H9 (cell line): ENCODE data around the gene NTSR2. TPM values are rescaled to one million over a fixed set of nuclear protein-coding genes. Genes with fewer than 3 reads are reported as not detected.

ENCODE experiments used
- DNase-seq: peaks from one replicate; pipeline ENCODE4 v3.0.0-alpha.2; 2017
- H2AFZ ChIP-seq: one replicate; pipeline ENCODE4 v1.6.1; 2013; ENCODE audit warnings: mild to moderate bottlenecking, low read length, control low read depth, moderate library complexity
- H2AK5ac ChIP-seq: 2 replicates; pipeline ENCODE4 v1.6.1; 2013; ENCODE audit warnings: low read length, control low read depth, mixed read lengths; ENCODE audit not compliant: insufficient read length
- H2BK120ac ChIP-seq: one replicate; pipeline ENCODE4 v1.6.1; 2013; ENCODE audit warnings: low read depth, mild to moderate bottlenecking, low read length, control low read depth, inconsistent platforms; ENCODE audit not compliant: poor library complexity, severe bottlenecking
- H2BK12ac ChIP-seq: 2 replicates; pipeline ENCODE4 v1.6.1; 2013; ENCODE audit warnings: low read length, control low read depth, mixed read lengths, low read depth; ENCODE audit not compliant: insufficient read length
- H2BK15ac ChIP-seq: 2 replicates; pipeline ENCODE4 v1.6.1; 2013; ENCODE audit warnings: low read depth, low read length, control low read depth
- H2BK20ac ChIP-seq: one replicate; pipeline ENCODE4 v1.6.1; 2013; ENCODE audit warnings: low read depth, mild to moderate bottlenecking, low read length, control low read depth, inconsistent platforms; ENCODE audit not compliant: poor library complexity, severe bottlenecking
- H2BK5ac ChIP-seq: 2 replicates; pipeline ENCODE4 v1.6.1; 2013; ENCODE audit warnings: low read length, control low read depth, mixed read lengths; ENCODE audit not compliant: insufficient read length
- H3K14ac ChIP-seq: 2 replicates; pipeline ENCODE4 v1.6.1; 2013; ENCODE audit warnings: low read length, control low read depth; ENCODE audit not compliant: insufficient read depth
- H3K18ac ChIP-seq: 2 replicates; pipeline ENCODE4 v1.6.1; 2013; ENCODE audit warnings: low read depth, mild to moderate bottlenecking, mixed read lengths, low read length, control low read depth; ENCODE audit not compliant: insufficient read length
- H3K23ac ChIP-seq: 2 replicates; pipeline ENCODE4 v1.6.1; 2013; ENCODE audit warnings: low read length, control low read depth, mixed read lengths, low read depth; ENCODE audit not compliant: insufficient read length
- H3K23me2 ChIP-seq: 2 replicates; pipeline ENCODE4 v1.6.1; 2013; ENCODE audit warnings: low read depth, mild to moderate bottlenecking, mixed read lengths, low read length, control low read depth; ENCODE audit not compliant: insufficient read length, poor library complexity, severe bottlenecking
- H3K27ac ChIP-seq: 2 replicates; pipeline ENCODE4 v1.5.1; 2013; ENCODE audit warnings: low read length, control low read depth, mixed read lengths, low read depth; ENCODE audit not compliant: insufficient read length
- H3K27me3 ChIP-seq: 2 replicates; pipeline ENCODE4 v1.6.1; 2013; ENCODE audit warnings: low read length, control low read depth, inconsistent platforms; ENCODE audit not compliant: insufficient read depth
- H3K4ac ChIP-seq: 2 replicates; pipeline ENCODE4 v1.6.1; 2013; ENCODE audit warnings: low read depth, mild to moderate bottlenecking, control low read depth, inconsistent platforms, low read length, moderate library complexity
- H3K4me1 ChIP-seq: 2 replicates; pipeline ENCODE4 v1.6.1; 2013; ENCODE audit warnings: low read length, control low read depth, inconsistent platforms; ENCODE audit not compliant: insufficient read depth
- H3K4me2 ChIP-seq: 2 replicates; pipeline ENCODE4 v1.6.1; 2013; ENCODE audit warnings: low read length, control low read depth, mixed read lengths; ENCODE audit not compliant: insufficient read length, insufficient read depth
- H3K56ac ChIP-seq: 2 replicates; pipeline ENCODE4 v1.6.1; 2013; ENCODE audit warnings: low read depth, mild to moderate bottlenecking, mixed read lengths, low read length, control low read depth; ENCODE audit not compliant: insufficient read length
- H3K79me1 ChIP-seq: 2 replicates; pipeline ENCODE4 v1.6.1; 2013; ENCODE audit warnings: low read depth, mild to moderate bottlenecking, moderate library complexity, low read length, control low read depth, inconsistent platforms; ENCODE audit not compliant: insufficient read depth, poor library complexity, severe bottlenecking
- H3K79me2 ChIP-seq: 2 replicates; pipeline ENCODE4 v1.6.1; 2013; ENCODE audit warnings: low read length, control low read depth, inconsistent platforms; ENCODE audit not compliant: insufficient read depth
- H3K9ac ChIP-seq: 2 replicates; pipeline ENCODE4 v1.6.1; 2013; ENCODE audit warnings: low read length, control low read depth, mixed read lengths; ENCODE audit not compliant: insufficient read length; ENCODE audit errors: extremely low read depth
- H3K9me3 ChIP-seq: one replicate; pipeline ENCODE4 v1.6.1; 2013; ENCODE audit warnings: low read depth, low read length, inconsistent platforms; ENCODE audit not compliant: control insufficient read depth
- H3T11ph ChIP-seq: one replicate; pipeline ENCODE4 v1.6.1; 2013; ENCODE audit warnings: mild to moderate bottlenecking, low read length, control low read depth, inconsistent platforms
- H4K20me1 ChIP-seq: one replicate; pipeline ENCODE4 v1.6.1; 2013; ENCODE audit not compliant: control insufficient read depth, insufficient read length, insufficient read depth
- H4K5ac ChIP-seq: 2 replicates; pipeline ENCODE4 v1.6.1; 2013; ENCODE audit warnings: low read depth, mild to moderate bottlenecking, mixed read lengths, low read length, control low read depth; ENCODE audit not compliant: insufficient read length
- H4K8ac ChIP-seq: replicated peaks from 2 replicates; pipeline ENCODE4 v1.6.1; 2013; ENCODE audit warnings: low read length, control low read depth, mixed read lengths, low read depth; ENCODE audit not compliant: insufficient read length
- H4K91ac ChIP-seq: 2 replicates; pipeline ENCODE4 v1.6.1; 2013; ENCODE audit warnings: low read depth, mild to moderate bottlenecking, moderate library complexity, mixed read lengths, low read length, control low read depth; ENCODE audit not compliant: insufficient read length
- H3K27ac Mint-ChIP-seq, 3 experiments: 2 replicates in 2 of 3; 3 replicates in 1 of 3; pipeline ENCODE4 v1.8.0; 2020 to 2021; ENCODE audit warnings: mixed read lengths in 3 of 3, mild to moderate bottlenecking in 1 of 3, moderate library complexity in 1 of 3
- H3K27me3 Mint-ChIP-seq: 2 replicates; pipeline ENCODE4 v1.8.0; 2021; ENCODE audit warnings: low read depth, mild to moderate bottlenecking, moderate library complexity, mixed read lengths
- H3K36me3 Mint-ChIP-seq, 3 experiments: 2 replicates in 2 of 3; 3 replicates in 1 of 3; pipeline ENCODE4 v1.8.0; 2020 to 2021; ENCODE audit warnings: low read depth in 3 of 3, mixed read lengths in 3 of 3; ENCODE audit not compliant: insufficient read depth in 1 of 3
- H3K4me1 Mint-ChIP-seq, 2 experiments: 2 replicates each; pipeline ENCODE4 v1.8.0; 2020; ENCODE audit warnings: mixed read lengths in 2 of 2
- H3K4me3 Mint-ChIP-seq, 2 experiments: 2 replicates in 1 of 2; 3 replicates in 1 of 2; pipeline ENCODE4 v1.8.0; 2020 to 2021; ENCODE audit warnings: mild to moderate bottlenecking in 2 of 2, mixed read lengths in 2 of 2, moderate library complexity in 1 of 2
- H3K9me3 Mint-ChIP-seq, 2 experiments: 2 replicates in 1 of 2; 3 replicates in 1 of 2; pipeline ENCODE4 v1.8.0; 2020; ENCODE audit warnings: mild to moderate bottlenecking in 2 of 2, mixed read lengths in 2 of 2, moderate library complexity in 1 of 2
- WGBS: extraction: QIAGEN DNeasy Blood & Tissue Kit; methylation state at CpG from one replicate; pipeline ENCODE4 v1.1.7; 2013; ENCODE audit warnings: missing lambda C conversion rate, low lambda C conversion rate, mixed read lengths; ENCODE audit not compliant: insufficient read length; ENCODE audit errors: extremely low coverage; 5-methylcytosine and 5-hydroxymethylcytosine counted together
- total RNA-seq: library from RNA; stranded (reverse); gene quantifications from 2 replicates; pipeline ENCODE4 v1.2.1, GENCODE V29; 2021
- TF ChIP-seq, protein P1 (sequence below): fragments of 200-600 bp; sonication (generic); conservative IDR thresholded peaks from 3 replicates; pipeline ENCODE4 v1.8.0; 2021; ENCODE audit warnings: antibody characterized with exemption, mild to moderate bottlenecking

Gene NTSR2
- total RNA-seq, 1 experiment from 2014 or later = not detected

DNA sequence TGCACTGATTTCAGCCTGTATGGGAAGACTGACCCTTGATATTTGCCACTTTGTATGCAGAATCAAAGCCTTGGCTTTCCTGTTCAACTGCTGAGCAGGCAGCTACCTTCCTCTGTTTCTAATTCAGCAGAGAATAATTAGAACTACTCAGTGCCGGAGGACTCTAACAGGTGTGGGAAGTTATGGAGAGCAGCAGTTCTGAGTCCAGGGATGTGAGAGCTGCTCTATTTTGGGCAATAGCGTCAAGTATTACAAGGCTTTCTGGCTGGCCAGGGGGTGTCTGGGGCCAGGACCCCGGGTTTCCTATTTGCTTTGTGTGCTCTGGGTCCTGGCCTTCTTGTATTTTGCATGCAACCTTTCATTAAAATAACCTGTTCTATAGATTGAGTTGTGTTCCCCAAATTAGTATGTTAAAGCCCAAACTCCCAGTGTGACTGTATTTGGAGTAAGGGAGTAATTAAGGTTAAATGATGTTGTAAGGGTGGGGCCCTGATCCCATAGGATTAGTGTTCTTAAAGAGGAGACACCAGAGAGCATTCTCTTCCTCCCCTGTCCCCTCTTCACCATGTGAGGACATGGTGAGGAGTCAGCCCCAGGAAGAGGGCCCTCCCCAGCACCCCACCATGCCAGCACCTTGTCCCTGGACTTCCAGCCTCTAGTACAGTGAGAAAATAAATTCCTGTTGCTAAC is 5.6 kb upstream of the NTSR2 start:
- Mint-ChIP-seq H3K9me3 (no peaks in the 10 kb centered on the region), H3K36me3 (no peaks in the 10 kb centered on the region; a peak in 1 of 7 replicates), H3K4me1 (peaks cover 28 to 33% of the 10 kb centered on the region in 2 experiments), H3K27me3 (peaks cover 33% of the 10 kb centered on the region), H3K27ac (no peak overlapping the region), H3K4me3 (no peak overlapping the region)
- Histone ChIP-seq H2BK20ac (no peak overlapping the region), H3K9me3 (no peaks in the 10 kb centered on the region), H2BK5ac (no peak overlapping the region), H3K23ac (no peak overlapping the region), H3K18ac (no peak overlapping the region), H4K20me1 (no peaks in the 10 kb centered on the region), H3K79me2 (no peaks in the 10 kb centered on the region), H3T11ph (no peak overlapping the region), H2BK15ac (no peak overlapping the region), H3K79me1 (no peaks in the 10 kb centered on the region), H3K4me1 (peaks cover 4% of the 10 kb centered on the region; the same call in 1 of the 2 replicates), H3K4me2 (no peak overlapping the region), H4K8ac (no peak overlapping the region), H2BK120ac (no peak overlapping the region), H4K91ac (no peak overlapping the region), H3K4ac (no peak overlapping the region), H4K5ac (no peak overlapping the region), H2BK12ac (no peak overlapping the region), H3K23me2 (no peaks in the 10 kb centered on the region), H3K14ac (no peak overlapping the region), H3K56ac (no peak overlapping the region), H2AK5ac (no peak overlapping the region), H2AFZ (no peak overlapping the region), H3K27me3 (no peaks in the 10 kb centered on the region), H3K27ac (no peak overlapping the region), H3K9ac (no peak overlapping the region)
- DNase-seq = no peak
- WGBS = no CpG with 5 or more reads among the region's 3 CpGs
- TF ChIP-seq, protein P1, sequence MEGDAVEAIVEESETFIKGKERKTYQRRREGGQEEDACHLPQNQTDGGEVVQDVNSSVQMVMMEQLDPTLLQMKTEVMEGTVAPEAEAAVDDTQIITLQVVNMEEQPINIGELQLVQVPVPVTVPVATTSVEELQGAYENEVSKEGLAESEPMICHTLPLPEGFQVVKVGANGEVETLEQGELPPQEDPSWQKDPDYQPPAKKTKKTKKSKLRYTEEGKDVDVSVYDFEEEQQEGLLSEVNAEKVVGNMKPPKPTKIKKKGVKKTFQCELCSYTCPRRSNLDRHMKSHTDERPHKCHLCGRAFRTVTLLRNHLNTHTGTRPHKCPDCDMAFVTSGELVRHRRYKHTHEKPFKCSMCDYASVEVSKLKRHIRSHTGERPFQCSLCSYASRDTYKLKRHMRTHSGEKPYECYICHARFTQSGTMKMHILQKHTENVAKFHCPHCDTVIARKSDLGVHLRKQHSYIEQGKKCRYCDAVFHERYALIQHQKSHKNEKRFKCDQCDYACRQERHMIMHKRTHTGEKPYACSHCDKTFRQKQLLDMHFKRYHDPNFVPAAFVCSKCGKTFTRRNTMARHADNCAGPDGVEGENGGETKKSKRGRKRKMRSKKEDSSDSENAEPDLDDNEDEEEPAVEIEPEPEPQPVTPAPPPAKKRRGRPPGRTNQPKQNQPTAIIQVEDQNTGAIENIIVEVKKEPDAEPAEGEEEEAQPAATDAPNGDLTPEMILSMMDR = no peak
